IPS-15b (cell line): Measurements from ENCODE around the gene LRRK1.

Experiments
- H3K27me3 ChIP-seq: one replicate; pipeline ENCODE4 v1.6.1; 2013; ENCODE audit warnings: low read length; ENCODE audit not compliant: control insufficient read depth, insufficient read depth
- H3K36me3 ChIP-seq: one replicate; pipeline ENCODE4 v1.6.1; 2013; ENCODE audit warnings: low read length; ENCODE audit not compliant: control insufficient read depth, insufficient read depth
- H3K4me1 ChIP-seq: one replicate; pipeline ENCODE4 v1.6.1; 2013; ENCODE audit warnings: mild to moderate bottlenecking, low read length; ENCODE audit not compliant: control insufficient read depth, insufficient read depth
- H3K4me3 ChIP-seq: one replicate; pipeline ENCODE4 v1.5.1; 2013; ENCODE audit warnings: low read depth, low read length
- H3K9ac ChIP-seq: one replicate; pipeline ENCODE4 v1.6.1; 2013; ENCODE audit warnings: low read depth, mild to moderate bottlenecking, low read length
- H3K9me3 ChIP-seq: one replicate; pipeline ENCODE4 v1.6.1; 2013; ENCODE audit warnings: mild to moderate bottlenecking, low read length; ENCODE audit not compliant: control insufficient read depth, insufficient read depth

LRRK1 gene

GRCh38 chr15:101025501-101025885 lies 106.3 kb downstream of the LRRK1 start:
- Histone ChIP-seq H3K9ac (no peak overlapping the region), H3K27me3 (no peaks in the 10 kb centered on the region), H3K4me1 (no peaks in the 10 kb centered on the region), H3K9me3 (no peaks in the 10 kb centered on the region), H3K4me3 (no peak overlapping the region), H3K36me3 (no peaks in the 10 kb centered on the region)

GRCh38 chr15:101025896-101026631 lies 106.9 kb downstream of the LRRK1 start:
- H3K27me3 ChIP-seq = no peaks in the 10 kb centered on the region
- no peak overlapping the region for H3K9ac ChIP-seq
- no peaks in the 10 kb centered on the region for H3K4me1 ChIP-seq
- H3K4me3 ChIP-seq = no peak overlapping the region
- H3K36me3 ChIP-seq = no peaks in the 10 kb centered on the region
- H3K9me3 ChIP-seq = no peaks in the 10 kb centered on the region

- no peaks in the 10 kb centered on the region for H3K27me3 ChIP-seq
- H3K4me3 ChIP-seq = no peak overlapping the region
- H3K36me3 ChIP-seq = no peaks in the 10 kb centered on the region
- H3K9me3 ChIP-seq = no peaks in the 10 kb centered on the region
- no peak overlapping the region for H3K9ac ChIP-seq
- no peaks in the 10 kb centered on the region for H3K4me1 ChIP-seq
Measured at GRCh38 chr15:101026656-101027272, 107.6 kb downstream of the LRRK1 start.

GRCh38 chr15:101027273-101027901 lies 108.2 kb downstream of the LRRK1 start:
- no peaks in the 10 kb centered on the region for H3K4me1 ChIP-seq
- no peaks in the 10 kb centered on the region for H3K36me3 ChIP-seq

GRCh38 chr15:101027920-101028319 lies 108.8 kb downstream of the LRRK1 start:
- H3K36me3 ChIP-seq = no peaks in the 10 kb centered on the region
- no peaks in the 10 kb centered on the region for H3K27me3 ChIP-seq
- H3K9me3 ChIP-seq = no peaks in the 10 kb centered on the region

More at GRCh38 chr15:101027273-101027901, 108.2 kb downstream of the LRRK1 start:
- Histone ChIP-seq H3K9me3 (no peaks in the 10 kb centered on the region), H3K27me3 (no peaks in the 10 kb centered on the region), H3K4me3 (no peak overlapping the region), H3K9ac (no peak overlapping the region)

GRCh38 chr15:101028321-101028720 lies 109.2 kb downstream of the LRRK1 start:
- H3K9ac ChIP-seq = no peak overlapping the region
- no peaks in the 10 kb centered on the region for H3K27me3 ChIP-seq
- no peaks in the 10 kb centered on the region for H3K9me3 ChIP-seq
- H3K4me3 ChIP-seq = no peak overlapping the region
- no peaks in the 10 kb centered on the region for H3K4me1 ChIP-seq
- H3K36me3 ChIP-seq = no peaks in the 10 kb centered on the region

More at GRCh38 chr15:101027920-101028319, 108.8 kb downstream of the LRRK1 start:
- no peaks in the 10 kb centered on the region for H3K4me1 ChIP-seq
- no peak overlapping the region for H3K9ac ChIP-seq
- H3K4me3 ChIP-seq = no peak overlapping the region

GRCh38 chr15:101028772-101029438 lies 109.7 kb downstream of the LRRK1 start:
- no peaks in the 10 kb centered on the region for H3K36me3 ChIP-seq
- no peaks in the 10 kb centered on the region for H3K9me3 ChIP-seq
- no peak overlapping the region for H3K9ac ChIP-seq
- H3K27me3 ChIP-seq = no peaks in the 10 kb centered on the region
- no peak overlapping the region for H3K4me3 ChIP-seq
- no peaks in the 10 kb centered on the region for H3K4me1 ChIP-seq

- no peaks in the 10 kb centered on the region for H3K27me3 ChIP-seq
- no peaks in the 10 kb centered on the region for H3K36me3 ChIP-seq
- no peaks in the 10 kb centered on the region for H3K9me3 ChIP-seq
- no peak overlapping the region for H3K9ac ChIP-seq
- no peak overlapping the region for H3K4me3 ChIP-seq
- H3K4me1 ChIP-seq = no peaks in the 10 kb centered on the region
Measured at GRCh38 chr15:101029971-101030661, 111.0 kb downstream of the LRRK1 start.

- Histone ChIP-seq H3K9me3 (no peaks in the 10 kb centered on the region), H3K9ac (no peak overlapping the region), H3K36me3 (no peaks in the 10 kb centered on the region)
Measured at GRCh38 chr15:101031213-101031612, 112.1 kb downstream of the LRRK1 start.

GRCh38 chr15:101033801-101034200 lies 114.6 kb downstream of the LRRK1 start:
- no peaks in the 10 kb centered on the region for H3K36me3 ChIP-seq
- H3K9ac ChIP-seq = no peak overlapping the region

More at GRCh38 chr15:101031213-101031612, 112.1 kb downstream of the LRRK1 start:
- no peak overlapping the region for H3K4me3 ChIP-seq
- no peaks in the 10 kb centered on the region for H3K27me3 ChIP-seq
- no peaks in the 10 kb centered on the region for H3K4me1 ChIP-seq

GRCh38 chr15:101035611-101036010 lies 116.5 kb downstream of the LRRK1 start:
- Histone ChIP-seq H3K9me3 (no peaks in the 10 kb centered on the region), H3K9ac (no peak overlapping the region), H3K27me3 (no peaks in the 10 kb centered on the region), H3K36me3 (no peaks in the 10 kb centered on the region), H3K4me3 (no peak overlapping the region), H3K4me1 (no peaks in the 10 kb centered on the region)

More at GRCh38 chr15:101033801-101034200, 114.6 kb downstream of the LRRK1 start:
- no peaks in the 10 kb centered on the region for H3K4me1 ChIP-seq
- H3K9me3 ChIP-seq = no peaks in the 10 kb centered on the region
- H3K27me3 ChIP-seq = no peaks in the 10 kb centered on the region
- H3K4me3 ChIP-seq = no peak overlapping the region
